ENCODE data around the gene HLCS.

HLCS gene

GRCh38 chr21:36704958-36705678 lies 261.4 kb downstream of the HLCS start:
- DNase-seq (ENCODE audit: low read depth, low spot score): no peak

GRCh38 chr21:36704281-36704957 lies 262.1 kb downstream of the HLCS start:
- DNase-seq (ENCODE audit: low read depth, low spot score): no peak

GRCh38 chr21:36703626-36704280 lies 262.7 kb downstream of the HLCS start:
- no peak for DNase-seq (ENCODE audit: low read depth, low spot score)

GRCh38 chr21:36703123-36703522 lies 263.3 kb downstream of the HLCS start:
- DNase-seq (ENCODE audit: low read depth, low spot score): no peak

GRCh38 chr21:36702622-36702968 lies 263.9 kb downstream of the HLCS start:
- no peak for DNase-seq (ENCODE audit: low read depth, low spot score)

GRCh38 chr21:36701756-36702621 lies 264.5 kb downstream of the HLCS start:
- DNase-seq (ENCODE audit: low read depth, low spot score): no peak

- no peak for DNase-seq (ENCODE audit: low read depth, low spot score)
These were observed 265.3 kb downstream of the HLCS start for GRCh38 chr21:36700971-36701755.

Data from brain pericyte (primary cell).